Aorta (tissue), 5 donors: Measurements from ENCODE around the gene CLEC2D. TPM values are rescaled to one million over a fixed set of nuclear protein-coding genes. Genes with fewer than 3 reads are reported as not detected.
"Not testable (repeated sequence)": the region's sequence is repeated elsewhere in the genome, so short reads cannot be mapped to it uniquely, and the experiment has no call there.

ENCODE experiments used
- ATAC-seq: fragments of 200-7000 bp; cut with Tn5 transposase; one replicate; pipeline ENCODE4 v1.9.1; 2022; ENCODE audit warnings: moderate library complexity; ENCODE audit not compliant: low FRiP score
- DNase-seq, 2 donors: peaks; one replicate each; pipeline ENCODE4 v3.0.0-alpha.2; 2020
- H3K27ac ChIP-seq, 2 donors: one replicate each; pipeline ENCODE4 v1.5.1; 2013; ENCODE audit warnings: low read length in 2 of 2, mild to moderate bottlenecking in 2 of 2, moderate library complexity in 2 of 2, control low read depth in 1 of 2, inconsistent platforms in 1 of 2, low read depth in 1 of 2
- H3K27me3 ChIP-seq, 2 donors: one replicate each; pipeline ENCODE4 v1.6.1; 2013; ENCODE audit warnings: control low read depth in 1 of 2, low read length in 1 of 2, mild to moderate bottlenecking in 1 of 2, moderate library complexity in 1 of 2; ENCODE audit not compliant: insufficient read depth in 2 of 2, control insufficient read depth in 1 of 2
- H3K36me3 ChIP-seq, 2 donors: one replicate each; pipeline ENCODE4 v1.6.1; 2013; ENCODE audit warnings: control low read depth in 1 of 2, low read length in 1 of 2, mild to moderate bottlenecking in 1 of 2; ENCODE audit not compliant: insufficient read depth in 2 of 2, control insufficient read depth in 1 of 2
- H3K4me1 ChIP-seq, 2 donors: one replicate each; pipeline ENCODE4 v1.6.1; 2013; ENCODE audit warnings: low read length in 2 of 2, control low read depth in 1 of 2, mild to moderate bottlenecking in 1 of 2, moderate library complexity in 1 of 2; ENCODE audit not compliant: insufficient read depth in 2 of 2, control insufficient read depth in 1 of 2
- H3K4me3 ChIP-seq, 2 donors: one replicate each; pipeline ENCODE4 v1.5.1; 2013; ENCODE audit warnings: low read length in 2 of 2, control low read depth in 1 of 2, mild to moderate bottlenecking in 1 of 2
- H3K9me3 ChIP-seq: one replicate; pipeline ENCODE4 v1.6.1; 2013; ENCODE audit warnings: mild to moderate bottlenecking, low read length; ENCODE audit not compliant: control insufficient read depth
- WGBS, 2 donors: extraction: QIAGEN DNeasy Blood & Tissue Kit; methylation state at CpG; one replicate each; pipeline ENCODE4 v1.1.7; 2013; 5-methylcytosine and 5-hydroxymethylcytosine counted together
- intact Hi-C, 2 donors: fragments of 100-400 bp; cut with DNase I; formaldehyde crosslinking; loops; one replicate each; pipeline versions ENCODE4 v1.14.2 to v1.15.0; 2022
- polyA plus RNA-seq, 2 donors: library from polyadenylated mRNA; stranded (reverse); fragments of 200-250 nt; gene quantifications; one replicate each; pipeline ENCODE4 v1.2.3, GENCODE V29; 2013
- total RNA-seq, 2 donors: library from RNA; stranded (reverse); fragmentation: NEBNext Ultra II Directional; extraction: Animal tissue kit (Norgen Biotek cat#: 25700); gene quantifications; one replicate each; pipeline ENCODE4 v1.2.1, GENCODE V29; 2021
- donor health status: healthy with polysubstance abuse.
- donor health status: Bipolar disorder and iron deficiency.
- donor health status: DM: no; HTN: no; CAD: no.
- donor health status: DM: no; HTN: no; CAD: no.
- donor health status: DM: yes; HTN: yes; CAD: no.

Gene CLEC2D
- total and polyA plus RNA-seq, 4 donors, result 0.25 to 36.5 (median 9.5) TPM

DNA sequence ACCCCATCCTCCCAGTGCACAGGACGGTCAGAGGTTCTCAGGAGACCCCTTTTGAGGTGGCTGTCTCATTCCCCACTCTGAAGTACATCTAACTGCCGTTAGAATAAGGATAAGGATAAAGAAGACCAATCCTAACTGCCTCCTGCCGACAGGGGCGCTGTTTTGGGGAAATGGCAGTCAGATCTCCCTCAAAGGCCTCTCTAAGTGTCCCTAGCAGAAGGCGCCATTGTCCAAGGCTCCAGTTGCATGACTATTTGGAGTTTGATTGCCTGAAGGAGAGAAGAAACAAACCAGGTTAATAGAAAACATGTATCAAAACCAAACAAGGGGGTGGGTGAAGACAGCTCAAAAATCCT lies 32.7 kb upstream of the CLEC2D start:
- H3K9me3 ChIP-seq, result no peaks in the 10 kb centered on the region
- H3K27ac ChIP-seq, result no peak overlapping the region
- intact Hi-C loops, result no loop called here
- no peaks in the 10 kb centered on the region for H3K4me1 ChIP-seq
- no peak overlapping the region for H3K4me3 ChIP-seq
- 87 to 89% methylated on average over 5 of the region's 5 CpGs for WGBS, 2 donors
- H3K27me3 ChIP-seq, result no peaks in the 10 kb centered on the region
- no peaks in the 10 kb centered on the region for H3K36me3 ChIP-seq
- DNase-seq (no peak), ATAC-seq (no peak)

DNA sequence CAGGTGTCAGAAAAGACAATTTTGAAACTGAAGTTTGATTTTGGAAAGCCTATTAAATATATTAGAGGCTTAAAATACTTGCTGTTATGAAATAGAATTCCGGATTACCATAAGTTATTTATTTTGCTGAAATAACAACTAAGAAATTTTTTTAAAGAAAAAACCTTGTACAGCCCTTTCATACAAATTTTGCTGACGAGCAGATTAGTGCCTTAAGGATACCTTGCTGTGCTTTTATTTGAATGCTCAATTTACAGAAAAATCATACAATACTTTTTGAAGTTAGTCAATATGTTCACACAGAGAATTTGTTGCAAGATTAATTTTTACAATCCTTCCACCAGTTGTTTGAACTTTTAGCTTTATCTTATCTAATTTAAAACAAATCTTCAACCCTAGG lies 29.5 kb upstream of the CLEC2D start:
- WGBS, 2 donors, result 86 to 89% methylated on average over 2 of the region's 2 CpGs
- Histone ChIP-seq H3K27me3 (no peaks in the 10 kb centered on the region), H3K27ac (no peak overlapping the region), H3K4me3 (no peak overlapping the region), H3K9me3 (no peaks in the 10 kb centered on the region), H3K4me1 (no peaks in the 10 kb centered on the region), H3K36me3 (no peaks in the 10 kb centered on the region)
- intact Hi-C loops, result no loop called here
- DNase-seq, result no peak
- no peak for ATAC-seq

DNA sequence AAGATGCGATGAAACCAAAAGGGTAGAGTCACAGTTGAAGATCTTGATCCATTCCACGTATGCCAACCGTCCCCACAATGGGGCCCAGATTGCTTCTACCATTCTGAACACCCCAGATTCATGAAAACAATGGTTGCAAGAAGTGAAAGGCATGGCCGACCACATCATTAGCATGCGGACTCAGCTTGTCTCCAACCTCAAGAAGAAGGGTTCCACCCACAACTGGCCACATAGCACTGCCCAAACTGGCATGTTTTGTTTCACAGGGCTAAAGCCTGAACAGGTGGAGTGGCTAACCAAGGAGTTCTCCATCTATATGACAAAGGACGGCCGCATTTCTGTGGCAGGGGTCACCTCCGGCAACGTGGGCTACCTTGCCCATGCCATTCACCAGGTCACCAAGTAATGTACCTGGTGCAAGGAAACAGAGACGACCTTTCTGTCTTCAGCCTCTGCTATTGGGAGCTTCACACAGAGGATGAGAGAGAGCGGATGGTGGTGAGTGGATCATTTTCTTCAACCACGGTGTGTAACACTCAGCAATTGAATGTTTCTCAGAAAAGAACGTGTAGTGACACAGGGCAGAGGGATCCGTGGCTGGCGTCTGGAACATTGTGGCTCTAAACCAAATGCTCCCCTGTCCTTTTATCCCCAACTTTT lies 26.8 kb upstream of the CLEC2D start:
- DNase-seq (no peak), ATAC-seq (no peak)
- no peaks in the 10 kb centered on the region for H3K36me3 ChIP-seq
- intact Hi-C loops, result no loop called here
- H3K27me3 ChIP-seq, result no peaks in the 10 kb centered on the region
- no peak overlapping the region for H3K4me3 ChIP-seq
- WGBS, 2 donors, result 88 to 89% methylated on average over 15 of the region's 15 CpGs
- H3K9me3 ChIP-seq, result no peaks in the 10 kb centered on the region
- H3K4me1 ChIP-seq, result no peaks in the 10 kb centered on the region
- H3K27ac ChIP-seq, result no peak overlapping the region

DNA sequence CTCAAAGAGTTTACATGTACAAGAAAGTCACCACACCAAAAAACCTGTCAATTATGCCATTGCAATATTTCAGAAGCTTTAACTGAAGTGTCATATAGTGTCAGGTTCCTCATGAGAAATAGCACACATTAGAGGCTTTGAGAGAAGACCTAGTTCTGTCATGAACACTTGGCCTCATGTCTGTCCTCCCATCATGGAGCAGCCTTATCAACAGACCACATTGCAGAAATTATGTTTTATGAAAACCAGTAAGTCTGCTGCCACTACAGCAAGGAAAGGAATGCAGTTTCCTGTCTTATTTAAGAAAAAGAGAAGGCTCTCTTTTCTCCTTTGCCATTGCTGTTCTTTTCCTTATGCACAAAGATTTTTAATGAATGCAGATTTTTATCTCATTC lies 26.2 kb upstream of the CLEC2D start:
- H3K4me3 ChIP-seq, result no peak overlapping the region
- DNase-seq (no peak), ATAC-seq (no peak)
- H3K27ac ChIP-seq, result no peak overlapping the region
- H3K27me3 ChIP-seq, result no peaks in the 10 kb centered on the region
- intact Hi-C loops, result no loop called here
- no peaks in the 10 kb centered on the region for H3K4me1 ChIP-seq
- H3K36me3 ChIP-seq, result no peaks in the 10 kb centered on the region
- no peaks in the 10 kb centered on the region for H3K9me3 ChIP-seq

DNA sequence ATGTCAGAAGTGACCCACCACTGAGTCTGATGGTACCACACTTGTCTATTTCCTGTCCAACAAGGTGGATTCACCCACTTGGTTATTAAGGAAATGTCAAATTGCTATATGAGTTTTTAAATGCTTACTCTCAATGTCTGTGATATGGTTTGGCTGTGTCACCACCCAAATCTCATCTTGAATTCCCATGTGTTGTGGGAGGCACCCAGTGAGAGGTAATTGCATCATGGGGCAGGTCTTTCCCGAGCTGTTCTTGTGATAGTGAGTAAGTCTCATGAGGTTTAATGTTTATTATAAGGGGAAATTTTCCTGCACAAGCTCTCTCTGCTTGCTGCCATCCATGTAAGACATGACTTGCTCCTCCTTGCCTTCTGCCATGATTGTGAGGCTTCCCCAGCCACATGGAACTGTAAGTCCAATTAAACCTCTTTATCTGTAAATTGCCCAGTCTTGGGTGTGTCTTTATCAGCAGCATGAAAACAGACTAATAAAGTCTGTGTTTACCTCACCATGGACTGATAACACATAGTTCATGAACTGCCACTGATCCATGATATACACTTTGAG lies 24.4 kb upstream of the CLEC2D start:
- H3K9me3 ChIP-seq, H3K4me1 ChIP-seq, H3K27ac ChIP-seq, H3K27me3 ChIP-seq, ATAC-seq, H3K4me3 ChIP-seq, intact Hi-C loops, H3K36me3 ChIP-seq, DNase-seq: not testable (repeated sequence)
- 52 to 65% methylated on average over 1 of the region's 1 CpG for WGBS, 2 donors

DNA sequence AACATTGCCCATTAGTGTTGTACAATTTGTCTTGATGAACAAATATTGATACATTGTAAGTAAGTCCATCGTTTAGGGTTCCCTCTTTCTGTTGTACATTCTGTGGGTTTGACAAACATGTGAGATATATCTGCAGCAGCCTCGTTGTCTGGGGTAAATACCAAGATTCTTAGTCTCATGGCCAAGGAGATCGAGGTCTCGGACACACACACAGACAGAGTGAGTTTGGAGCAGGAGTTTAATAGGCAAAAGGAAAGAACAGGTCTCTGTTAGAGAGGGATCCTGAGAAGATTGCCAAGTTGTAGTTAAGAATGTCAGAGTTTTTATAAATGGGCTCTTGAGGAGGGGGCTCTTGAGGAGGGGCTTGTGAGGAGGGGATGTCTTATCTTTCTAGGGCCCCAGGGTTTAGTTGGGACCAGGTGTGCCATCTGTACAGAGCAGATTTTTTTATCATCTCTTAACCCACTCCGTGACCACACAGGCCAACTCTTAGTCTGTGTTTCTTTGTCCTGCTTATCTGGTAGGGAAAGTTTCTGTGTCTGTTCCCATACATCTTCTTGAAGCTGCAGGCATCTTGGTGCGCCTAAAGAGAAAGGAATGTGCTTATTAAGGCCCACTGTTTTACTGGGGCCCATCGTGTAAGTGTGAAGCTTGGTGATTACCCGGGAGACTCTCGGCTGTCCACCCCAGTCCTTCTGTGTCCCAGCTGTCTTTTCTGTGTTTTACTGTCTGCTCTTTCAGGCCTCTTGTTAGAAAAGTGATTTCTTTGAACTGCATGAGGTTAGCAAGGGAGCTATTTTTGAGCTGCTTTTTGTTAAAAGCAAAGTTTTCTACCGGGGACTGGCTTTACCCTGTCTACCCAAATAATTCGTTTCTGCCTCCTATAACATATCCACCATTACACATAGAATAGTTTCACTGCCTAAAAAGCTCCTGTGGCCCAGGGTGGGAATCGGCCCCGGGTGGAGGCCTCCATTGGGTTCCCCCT lies 22.4 kb upstream of the CLEC2D start:
- WGBS, 2 donors, result 44 to 46% methylated on average over 13 of the region's 13 CpGs
- H3K27me3 ChIP-seq, result no peaks in the 10 kb centered on the region

DNA sequence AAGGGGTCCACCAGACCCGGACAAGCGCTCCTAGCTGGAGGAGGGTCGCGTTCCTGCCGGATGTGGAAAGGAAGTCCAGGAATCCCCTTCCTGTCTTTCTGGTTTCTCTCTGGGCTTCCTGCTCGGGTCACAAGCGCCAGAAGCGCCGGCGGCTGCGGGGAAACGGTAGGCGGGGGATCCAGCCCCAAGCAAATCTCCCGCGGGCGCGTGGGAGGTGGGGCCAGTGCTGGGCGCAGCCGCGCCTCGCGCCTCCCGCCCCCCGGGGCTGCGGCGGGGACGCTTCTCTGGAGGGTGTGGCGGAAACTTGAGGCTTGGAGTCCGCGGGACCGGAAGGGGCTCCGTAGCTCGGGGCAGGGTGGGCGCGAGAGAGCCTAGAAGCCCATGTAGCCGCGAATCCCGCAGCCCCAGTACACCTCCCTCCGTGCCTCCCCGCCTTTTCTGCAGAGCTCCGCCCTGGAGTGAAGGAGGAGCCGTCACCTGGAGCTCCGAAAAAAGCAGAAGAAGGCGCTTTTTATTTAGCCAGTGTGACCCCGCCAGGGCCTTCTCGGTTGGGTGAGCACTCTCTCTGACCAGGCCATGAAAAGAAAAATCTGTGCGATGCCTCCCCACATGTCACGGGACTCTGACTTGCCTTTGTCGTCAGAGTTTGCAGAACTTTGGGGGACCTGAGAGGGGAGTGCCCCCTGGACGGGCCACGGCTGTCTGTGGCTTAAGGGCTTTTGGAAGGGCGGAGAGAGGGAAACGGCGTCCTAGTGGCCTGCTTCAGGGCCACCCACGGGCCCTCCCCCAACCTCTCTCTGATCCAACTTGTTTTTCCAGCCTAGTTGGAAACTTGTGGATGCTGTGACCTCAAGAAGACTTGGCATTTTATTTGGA lies 21.4 kb upstream of the CLEC2D start:
- peak; percentile 91 to 93 for DNase-seq
- peak overlapping the region; percentile 52 to 70 for H3K4me3 ChIP-seq
- no peaks in the 10 kb centered on the region for H3K9me3 ChIP-seq
- intact Hi-C loops, result no loop called here
- H3K27me3 ChIP-seq, result no peaks in the 10 kb centered on the region
- H3K27ac ChIP-seq, result peak overlapping the region in 1 of 2 donors; percentile 55
- 0% methylated on average over 55 of the region's 55 CpGs for WGBS, 2 donors
- H3K4me1 ChIP-seq, result no peaks in the 10 kb centered on the region
- ATAC-seq, result peak; percentile 94
- no peaks in the 10 kb centered on the region for H3K36me3 ChIP-seq

More for the DNA sequence above, 22.4 kb upstream of the CLEC2D start:
- H3K9me3 ChIP-seq, result no peaks in the 10 kb centered on the region
- no peak for ATAC-seq
- H3K4me3 ChIP-seq, result peak overlapping the region; percentile 52 to 70
- intact Hi-C loops, result no loop called here
- no peak for DNase-seq
- H3K36me3 ChIP-seq, result no peaks in the 10 kb centered on the region
- no peak overlapping the region for H3K27ac ChIP-seq
- H3K4me1 ChIP-seq, result no peaks in the 10 kb centered on the region

GRCh38 chr12:9648701-9649531 lies 20.6 kb upstream of the CLEC2D start:
- intact Hi-C loops, result no loop called here

More at GRCh38 chr12:9648701-9649531, 20.6 kb upstream of the CLEC2D start:
- ATAC-seq (peak; percentile 24), DNase-seq (no peak)
- H3K4me1 ChIP-seq, result no peaks in the 10 kb centered on the region
- no peaks in the 10 kb centered on the region for H3K9me3 ChIP-seq
- H3K4me3 ChIP-seq, result peak overlapping the region; percentile 52 to 70
- WGBS, 2 donors, result 6% methylated on average over 13 of the region's 13 CpGs
- H3K27ac ChIP-seq, result no peak overlapping the region
- H3K27me3 ChIP-seq, result no peaks in the 10 kb centered on the region
- H3K36me3 ChIP-seq, result no peaks in the 10 kb centered on the region
